NCI-H1694 treated with DMSO at 0.1 percent for 48 hours (cell line): ENCODE data around the gene USP14.
"Not testable (repeated sequence)": the region's sequence is repeated elsewhere in the genome, so short reads cannot be mapped to it uniquely, and the experiment has no call there.

Experiments
- DNase-seq: peaks from one replicate; lab custom pipeline; 2025; lab: John Stamatoyannopoulos, UW

USP14 gene

GRCh38 chr18:158128-159036, at the start of gene USP14:
USP14 (plus strand) TSS chr18:158557; CDS start chr18:158699, 142 bp downstream.
- peak; percentile 88 for DNase-seq

- not testable (repeated sequence) for DNase-seq
These were observed 49.7 kb upstream of the USP14 start for GRCh38 chr18:108665-109063.

- not testable (repeated sequence) for DNase-seq
These were observed 49.0 kb upstream of the USP14 start for GRCh38 chr18:109130-109921.

- not testable (repeated sequence) for DNase-seq
These were observed 48.5 kb upstream of the USP14 start for GRCh38 chr18:109922-110261.

- not testable (repeated sequence) for DNase-seq
These were observed 47.8 kb upstream of the USP14 start for GRCh38 chr18:110351-111201.

- DNase-seq, result no peak
These were observed 46.9 kb upstream of the USP14 start for GRCh38 chr18:111306-112014.

- DNase-seq, result not testable (repeated sequence)
These were observed 46.2 kb upstream of the USP14 start for GRCh38 chr18:112015-112733.

- not testable (repeated sequence) for DNase-seq
These were observed 37.7 kb upstream of the USP14 start for GRCh38 chr18:120539-121260.

GRCh38 chr18:135045-135444, 23.3 kb upstream of the USP14 start:
- DNase-seq, result no peak

GRCh38 chr18:136433-136832, 21.9 kb upstream of the USP14 start:
- DNase-seq, result no peak

GRCh38 chr18:137327-137726, 21.0 kb upstream of the USP14 start:
- DNase-seq, result no peak

GRCh38 chr18:140670-141266, 17.6 kb upstream of the USP14 start:
- no peak for DNase-seq

- DNase-seq, result not testable (repeated sequence)
These were observed 15.6 kb upstream of the USP14 start for GRCh38 chr18:142624-143296.

- DNase-seq, result no peak
These were observed 9.5 kb upstream of the USP14 start for GRCh38 chr18:148841-149240.

GRCh38 chr18:154151-154550, 4.2 kb upstream of the USP14 start:
- DNase-seq, result no peak

- no peak for DNase-seq
These were observed 2.7 kb upstream of the USP14 start for GRCh38 chr18:155688-156087.

- no peak for DNase-seq
These were observed 1.7 kb upstream of the USP14 start for GRCh38 chr18:156514-157230.

GRCh38 chr18:159037-159652, 788 bp downstream of the USP14 start:
- no peak for DNase-seq
